H1 (cell line): Measurements from ENCODE around the gene DHRS13. TPM values are rescaled to one million over a fixed set of nuclear protein-coding genes. Genes with fewer than 3 reads are reported as not detected.

Source experiments
- MAFK ChIP-seq: IDR thresholded peaks from 2 replicates; pipeline ENCODE4 v1.6.1; 2012; ENCODE audit warnings: low read depth, mild to moderate bottlenecking, improper control_type of control experiment, low read length
- NRF1 ChIP-seq: IDR thresholded peaks from 2 replicates; pipeline ENCODE4 v1.6.1; 2011; ENCODE audit warnings: mild to moderate bottlenecking, low read depth, low read length, improper control_type of control experiment
- RXRA ChIP-seq: IDR thresholded peaks from 2 replicates; pipeline ENCODE4 v1.6.1; 2011; ENCODE audit warnings: low read depth, mild to moderate bottlenecking, low read length, moderate library complexity; ENCODE audit not compliant: insufficient read depth
- SP4 ChIP-seq: IDR thresholded peaks from 2 replicates; pipeline ENCODE4 v1.6.1; 2012; ENCODE audit warnings: low read length, inconsistent platforms
- YY1 ChIP-seq: IDR thresholded peaks from 2 replicates; pipeline ENCODE4 v1.6.1; 2011; ENCODE audit warnings: low read depth, mild to moderate bottlenecking, low read length
- polyA plus RNA-seq, 7 experiments: library from polyadenylated mRNA; depleted of rRNA in 3 of 7; stranded (reverse) in 5 of 7; unstranded in 2 of 7; fragments of >200 nt in 5 of 7; fragments of 200-250 nt in 2 of 7; gene quantifications; 1 replicate in 5 of 7; 2 replicates in 1 of 7; 4 replicates in 1 of 7; pipeline versions ENCODE4 v1.2.1 to v1.2.3, GENCODE V29; 2011 to 2013; ENCODE audit warnings: missing spikeins in 2 of 7, mixed read lengths in 2 of 7
- total RNA-seq: library from RNA; stranded (reverse); fragmentation: NEBNext Ultra II Directional; extraction: Animal tissue kit (Norgen Biotek cat#: 25700); gene quantifications from 2 replicates; pipeline ENCODE4 v1.2.1, GENCODE V29; 2021

DHRS13 gene
- total and polyA plus RNA-seq, 2 of the 8 experiments (the other 6 are each of a cell fraction or from before 2014, with no cell fraction given), result 23.7 to 30.0 TPM

- no peak for TF ChIP-seq SP4
- TF ChIP-seq NRF1, result no peak
- TF ChIP-seq MAFK, result no peak
- TF ChIP-seq YY1, result no peak
- TF ChIP-seq RXRA, result no peak
Observed at GRCh38 chr17:28910534-28910933, 7.7 kb upstream of the DHRS13 start (continued).
